Activated T-cell treated with anti-CD3 and anti-CD28 coated beads for 4 hours (primary cell): ENCODE results near the gene KLF11.
"Not testable (repeated sequence)": the region's sequence is repeated elsewhere in the genome, so short reads cannot be mapped to it uniquely, and the experiment has no call there.

Experiments used
- DNase-seq: peaks from one replicate; pipeline ENCODE4 v3.0.0-alpha.2; 2020

The KLF11 gene

GRCh38 chr2:10027660-10028330 is 15.6 kb upstream of the KLF11 start:
- DNase-seq = no peak

GRCh38 chr2:10028407-10028987 is 14.9 kb upstream of the KLF11 start:
- DNase-seq = no peak

- peak; percentile 29 for DNase-seq
These were observed 14.1 kb upstream of the KLF11 start for GRCh38 chr2:10028988-10029874.

GRCh38 chr2:10029875-10030223 is 13.5 kb upstream of the KLF11 start:
- no peak for DNase-seq

GRCh38 chr2:10030311-10030736 is 13.0 kb upstream of the KLF11 start:
- DNase-seq = no peak

GRCh38 chr2:10030798-10031197 is 12.6 kb upstream of the KLF11 start:
- DNase-seq = not testable (repeated sequence)

GRCh38 chr2:10031886-10032745 is 11.2 kb upstream of the KLF11 start:
- no peak for DNase-seq

- DNase-seq = no peak
These were observed 10.6 kb upstream of the KLF11 start for GRCh38 chr2:10032746-10033105.

GRCh38 chr2:10033251-10034006 is 9.9 kb upstream of the KLF11 start:
- no peak for DNase-seq

GRCh38 chr2:10034333-10035052 is 8.9 kb upstream of the KLF11 start:
- DNase-seq = no peak

GRCh38 chr2:10035053-10035422 is 8.3 kb upstream of the KLF11 start:
- no peak for DNase-seq

GRCh38 chr2:10035633-10036032 is 7.7 kb upstream of the KLF11 start:
- no peak for DNase-seq

GRCh38 chr2:10036095-10036884 is 7.1 kb upstream of the KLF11 start:
- DNase-seq = no peak

GRCh38 chr2:10038123-10038522 is 5.2 kb upstream of the KLF11 start:
- no peak for DNase-seq

- DNase-seq = no peak
These were observed 4.6 kb upstream of the KLF11 start for GRCh38 chr2:10038716-10039115.

GRCh38 chr2:10039658-10040410 is 3.5 kb upstream of the KLF11 start:
- DNase-seq = no peak

GRCh38 chr2:10041711-10042110 is 1.6 kb upstream of the KLF11 start:
- DNase-seq = no peak

GRCh38 chr2:10042301-10043161 is 819 bp upstream of the KLF11 start:
- no peak for DNase-seq
